GM18526 (cell line): ENCODE measurements around the gene TMEM273.

Experiments used
- POLR2A ChIP-seq: IDR thresholded peaks from 3 replicates; pipeline ENCODE4 v1.6.1; 2011; ENCODE audit not compliant: insufficient read length; ENCODE audit errors: extremely low read depth

TMEM273 gene

GRCh38 chr10:49163741-49164140 is 24.4 kb downstream of the TMEM273 start:
- TF ChIP-seq POLR2A = no peak

GRCh38 chr10:49162761-49163310 is 25.4 kb downstream of the TMEM273 start:
- no peak for TF ChIP-seq POLR2A

GRCh38 chr10:49162063-49162462 is 26.1 kb downstream of the TMEM273 start:
- no peak for TF ChIP-seq POLR2A

- TF ChIP-seq POLR2A = no peak
These were observed 26.7 kb downstream of the TMEM273 start for GRCh38 chr10:49161411-49161997.

- TF ChIP-seq POLR2A = no peak
These were observed 27.4 kb downstream of the TMEM273 start for GRCh38 chr10:49160814-49161213.

- no peak for TF ChIP-seq POLR2A
These were observed 28.1 kb downstream of the TMEM273 start for GRCh38 chr10:49160110-49160509.

GRCh38 chr10:49158915-49159314 is 29.3 kb downstream of the TMEM273 start:
- TF ChIP-seq POLR2A = no peak

GRCh38 chr10:49158404-49158803 is 29.8 kb downstream of the TMEM273 start:
- TF ChIP-seq POLR2A = no peak

GRCh38 chr10:49157229-49157628 is 31.0 kb downstream of the TMEM273 start:
- TF ChIP-seq POLR2A = no peak

GRCh38 chr10:49154641-49155040 is 33.5 kb downstream of the TMEM273 start:
- TF ChIP-seq POLR2A = no peak

GRCh38 chr10:49153971-49154370 is 34.2 kb downstream of the TMEM273 start:
- no peak for TF ChIP-seq POLR2A

- no peak for TF ChIP-seq POLR2A
These were observed 35.1 kb downstream of the TMEM273 start for GRCh38 chr10:49153115-49153514.

GRCh38 chr10:49152663-49153062 is 35.5 kb downstream of the TMEM273 start:
- no peak for TF ChIP-seq POLR2A

GRCh38 chr10:49152037-49152436 is 36.2 kb downstream of the TMEM273 start:
- TF ChIP-seq POLR2A = no peak

- no peak for TF ChIP-seq POLR2A
These were observed 36.7 kb downstream of the TMEM273 start for GRCh38 chr10:49151481-49151880.

- TF ChIP-seq POLR2A = no peak
These were observed 37.2 kb downstream of the TMEM273 start for GRCh38 chr10:49151025-49151445.

GRCh38 chr10:49150426-49150825 is 37.8 kb downstream of the TMEM273 start:
- no peak for TF ChIP-seq POLR2A
